Measurements from ENCODE around the gene NFATC2. TPM values are rescaled to one million over a fixed set of nuclear protein-coding genes. Genes with fewer than 3 reads are reported as not detected.

Gene NFATC2
- total RNA-seq, 1 experiment from 2014 or later, result 0.06 TPM

GRCh38 chr20:51452734-51453365 is 89.7 kb downstream of the NFATC2 start:
- DNase-seq (ENCODE audit: low read depth), result no peak

DNA sequence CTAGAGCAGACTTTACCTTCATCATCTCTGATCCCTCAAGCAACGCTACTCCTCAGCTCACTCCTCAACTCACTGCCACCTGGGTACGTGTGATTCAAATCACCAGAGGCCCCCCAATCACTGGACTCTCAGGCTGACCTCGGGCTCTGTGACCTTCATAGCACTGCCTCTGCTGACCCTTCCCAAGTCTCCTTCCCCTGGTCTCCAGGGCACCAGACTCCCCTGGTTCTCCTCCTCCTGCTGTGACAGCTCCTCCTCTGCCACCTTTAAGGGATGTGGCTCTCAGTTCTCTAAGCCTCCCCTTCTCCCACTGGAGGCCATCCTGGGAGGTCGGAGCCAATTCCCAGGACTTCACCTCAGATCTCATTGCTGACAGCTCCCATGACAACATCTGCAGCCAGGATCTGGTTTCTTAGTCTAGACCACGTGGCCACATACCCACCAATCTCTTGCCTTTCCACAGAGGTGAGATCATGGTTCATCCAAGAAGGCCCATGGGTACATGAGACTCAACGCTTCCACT is 90.4 kb downstream of the NFATC2 start:
- no peak for DNase-seq (ENCODE audit: low read depth)

DNA sequence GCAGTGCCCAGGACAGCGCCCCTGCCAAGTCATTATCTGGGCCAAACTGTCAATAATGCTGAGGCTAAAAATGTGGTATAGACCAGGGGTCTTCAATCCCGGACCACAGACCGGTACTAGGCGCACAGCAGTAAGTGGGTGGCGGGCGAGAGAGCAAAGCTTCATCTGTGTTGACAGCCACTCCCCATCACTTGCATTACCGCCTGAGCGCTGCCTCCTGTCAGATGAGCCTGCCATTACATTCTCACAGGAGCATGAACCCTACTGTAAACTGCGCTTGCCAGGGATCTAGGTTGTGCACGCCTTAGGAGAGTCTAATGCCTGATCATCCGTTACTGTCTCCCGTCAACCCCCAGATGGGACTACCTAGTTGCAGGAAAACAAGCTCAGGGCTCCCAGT is 91.0 kb downstream of the NFATC2 start:
- DNase-seq (ENCODE audit: low read depth), result no peak

- no peak for DNase-seq (ENCODE audit: low read depth)
These were observed 91.5 kb downstream of the NFATC2 start for GRCh38 chr20:51450984-51451383.

GRCh38 chr20:51450221-51450712 is 92.3 kb downstream of the NFATC2 start:
- DNase-seq (ENCODE audit: low read depth), result peak; percentile 63

- DNase-seq (ENCODE audit: low read depth), result no peak
These were observed 92.9 kb downstream of the NFATC2 start for GRCh38 chr20:51449498-51450220.

DNA sequence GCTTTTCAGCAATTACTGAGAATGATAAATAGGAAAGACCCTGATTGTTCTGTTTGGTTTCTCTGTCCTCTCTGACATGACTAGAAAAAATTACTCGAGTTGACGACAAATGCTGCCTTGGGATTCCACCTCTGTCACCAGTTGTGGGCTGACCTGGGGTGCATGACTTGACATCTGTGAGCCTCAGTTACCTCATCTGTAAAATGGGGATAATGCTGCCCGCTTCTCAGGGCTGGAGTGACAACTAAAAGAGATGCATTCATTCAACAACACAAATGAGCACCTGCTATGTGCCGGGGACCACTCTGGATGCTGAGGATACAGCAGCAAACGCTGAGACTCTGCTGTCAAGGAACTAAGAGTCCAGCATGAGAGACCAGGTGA is 94.8 kb downstream of the NFATC2 start:
- DNase-seq (ENCODE audit: low read depth), result no peak

- peak; percentile 87 for DNase-seq (ENCODE audit: low read depth)
These were observed 95.3 kb downstream of the NFATC2 start for GRCh38 chr20:51447097-51447764.

GRCh38 chr20:51446656-51447055 is 95.9 kb downstream of the NFATC2 start:
- peak; percentile 88 for DNase-seq (ENCODE audit: low read depth)

DNA sequence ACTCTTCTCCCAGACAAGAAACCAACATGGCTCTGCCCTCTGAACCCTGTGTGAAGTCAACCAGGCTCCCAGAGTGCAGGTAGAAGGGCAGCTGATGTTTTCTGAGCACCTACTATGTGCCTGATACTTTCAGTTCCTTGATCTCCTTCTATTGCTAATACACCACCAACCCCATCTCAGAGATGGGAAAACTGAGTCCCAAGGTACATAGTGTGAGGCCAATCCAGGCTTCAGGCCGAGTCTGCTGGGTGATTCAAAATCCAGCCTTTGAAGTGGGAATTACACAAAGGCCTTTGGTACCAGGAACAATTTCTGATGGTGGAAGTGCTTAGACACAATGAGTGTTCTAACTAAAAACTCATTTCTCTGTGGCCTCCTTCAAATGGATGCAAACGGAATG is 96.3 kb downstream of the NFATC2 start:
- no peak for DNase-seq (ENCODE audit: low read depth)

DNA sequence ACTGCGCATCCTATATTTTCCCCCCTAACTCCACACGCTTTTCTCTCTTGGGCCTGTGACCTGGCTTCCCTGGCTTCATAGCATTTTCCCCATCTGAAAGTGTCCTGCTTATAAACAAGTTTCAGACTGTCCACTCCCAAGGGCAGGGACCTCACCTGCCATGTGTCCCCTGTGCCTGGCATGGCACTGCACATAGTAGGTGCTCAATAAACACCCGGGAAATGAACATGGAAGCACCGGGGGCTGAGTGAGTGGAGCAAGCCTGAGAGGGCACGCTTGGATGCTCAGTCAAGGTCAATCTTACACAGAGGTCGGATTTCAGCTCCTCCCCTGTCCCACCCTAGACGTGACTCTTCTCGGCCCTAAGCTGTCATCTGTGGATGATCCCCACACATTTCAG is 96.9 kb downstream of the NFATC2 start:
- no peak for DNase-seq (ENCODE audit: low read depth)

DNA sequence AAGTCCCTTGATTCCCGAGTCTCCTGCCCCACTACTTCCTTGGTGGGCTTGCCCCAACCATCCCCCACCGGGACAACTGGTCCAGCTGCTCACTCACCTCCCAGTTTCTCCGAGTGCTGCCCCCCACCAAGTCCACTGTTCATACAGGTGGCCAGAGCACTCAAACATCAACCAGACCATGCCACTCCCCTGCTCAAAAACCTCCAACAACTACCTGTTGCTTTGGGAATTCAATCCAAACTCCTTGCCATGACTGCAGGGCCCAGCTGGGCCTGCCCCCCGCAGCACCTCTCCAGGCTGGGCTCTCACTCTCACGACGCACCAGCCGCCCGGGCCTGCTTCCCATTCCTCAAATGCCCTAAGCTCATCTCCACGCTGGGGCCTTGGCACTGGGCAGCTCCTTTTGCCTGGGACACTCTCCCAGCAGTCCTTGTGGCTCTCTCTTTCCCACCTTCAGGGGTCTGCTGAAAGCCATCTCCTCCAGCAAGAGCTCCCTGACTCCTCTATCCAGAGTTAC is 97.5 kb downstream of the NFATC2 start:
- DNase-seq (ENCODE audit: low read depth), result no peak

DNA sequence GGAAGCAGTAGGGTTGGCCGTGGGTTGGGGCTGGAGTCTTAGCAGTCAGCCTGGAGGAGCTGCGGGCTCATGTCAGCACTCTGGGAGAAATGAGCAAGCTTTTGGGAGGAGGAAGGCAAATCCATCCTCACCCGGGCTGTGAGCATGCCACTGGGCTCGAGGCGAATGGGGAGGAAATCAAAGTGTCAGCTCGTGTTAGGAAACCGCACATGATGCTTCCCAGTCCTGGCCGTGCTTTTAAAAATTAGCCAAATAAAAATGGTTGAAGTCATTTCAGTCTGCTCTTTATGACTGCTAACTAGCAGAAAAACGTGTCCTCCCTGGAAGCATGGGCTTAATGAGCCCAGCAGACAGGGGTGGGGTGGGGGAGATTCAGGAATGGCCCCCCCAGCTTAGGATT is 98.1 kb downstream of the NFATC2 start:
- DNase-seq (ENCODE audit: low read depth), result no peak

DNA sequence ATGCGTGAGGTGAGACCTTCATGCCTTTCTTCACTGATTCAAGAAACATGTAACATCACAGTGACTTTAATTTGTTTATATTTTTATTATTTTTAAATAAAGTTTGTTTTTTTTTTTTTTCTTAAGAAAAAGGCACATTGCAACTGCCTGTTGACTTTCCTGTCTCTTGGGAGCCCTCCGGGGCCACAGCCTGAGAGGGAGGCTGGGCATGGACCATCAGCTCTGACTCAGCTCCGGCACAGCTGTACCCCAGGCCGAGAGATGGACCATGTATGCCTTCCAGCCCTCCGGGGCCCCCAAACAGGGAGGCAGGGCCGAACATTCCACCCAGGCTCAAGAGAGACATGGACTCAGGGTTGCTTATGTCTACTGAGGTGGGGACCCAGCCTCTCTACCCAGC is 99.9 kb downstream of the NFATC2 start:
- DNase-seq (ENCODE audit: low read depth), result peak; percentile 60

DNA sequence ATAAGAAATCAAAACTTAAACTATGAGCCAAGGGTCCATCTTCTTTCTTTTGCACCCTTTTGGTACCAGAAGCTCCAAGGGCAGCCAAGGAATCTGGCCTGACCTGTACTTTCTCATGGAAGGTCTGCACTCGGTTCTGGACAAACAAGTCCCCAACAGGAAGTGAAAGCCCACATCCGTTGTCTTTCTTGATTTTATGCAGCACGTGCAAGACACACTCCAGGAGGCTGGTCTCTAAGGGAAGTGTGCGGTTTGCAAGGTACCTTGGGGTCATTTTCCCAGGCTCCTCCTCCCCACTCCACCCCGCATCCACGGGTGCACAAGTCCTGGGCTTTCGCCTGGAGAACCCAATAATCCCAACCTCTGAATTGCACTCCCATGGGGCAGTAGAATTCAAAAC is 101.9 kb downstream of the NFATC2 start:
- no peak for DNase-seq (ENCODE audit: low read depth)

- no peak for DNase-seq (ENCODE audit: low read depth)
These were observed 103.3 kb downstream of the NFATC2 start for GRCh38 chr20:51439160-51439689.

DNA sequence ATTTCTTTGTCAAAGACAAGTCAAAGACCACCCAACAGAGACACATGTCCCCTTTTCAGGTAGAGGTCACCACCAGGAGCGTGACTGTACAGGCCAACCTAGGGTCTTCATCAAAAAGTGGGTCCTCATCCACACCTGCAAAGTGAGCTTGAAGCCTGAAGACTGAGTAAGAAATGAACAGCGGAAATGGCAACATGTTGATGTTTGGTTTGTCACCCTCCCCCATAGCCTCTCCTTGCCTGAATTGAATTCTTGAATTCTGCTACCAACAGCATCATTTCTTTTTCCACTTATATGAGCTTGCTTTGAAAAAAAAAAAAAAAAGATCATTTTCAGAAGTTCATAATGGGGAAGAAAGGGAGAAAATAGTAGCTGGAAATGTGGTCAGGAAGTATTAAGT is 104.4 kb downstream of the NFATC2 start:
- DNase-seq (ENCODE audit: low read depth), result no peak

DNA sequence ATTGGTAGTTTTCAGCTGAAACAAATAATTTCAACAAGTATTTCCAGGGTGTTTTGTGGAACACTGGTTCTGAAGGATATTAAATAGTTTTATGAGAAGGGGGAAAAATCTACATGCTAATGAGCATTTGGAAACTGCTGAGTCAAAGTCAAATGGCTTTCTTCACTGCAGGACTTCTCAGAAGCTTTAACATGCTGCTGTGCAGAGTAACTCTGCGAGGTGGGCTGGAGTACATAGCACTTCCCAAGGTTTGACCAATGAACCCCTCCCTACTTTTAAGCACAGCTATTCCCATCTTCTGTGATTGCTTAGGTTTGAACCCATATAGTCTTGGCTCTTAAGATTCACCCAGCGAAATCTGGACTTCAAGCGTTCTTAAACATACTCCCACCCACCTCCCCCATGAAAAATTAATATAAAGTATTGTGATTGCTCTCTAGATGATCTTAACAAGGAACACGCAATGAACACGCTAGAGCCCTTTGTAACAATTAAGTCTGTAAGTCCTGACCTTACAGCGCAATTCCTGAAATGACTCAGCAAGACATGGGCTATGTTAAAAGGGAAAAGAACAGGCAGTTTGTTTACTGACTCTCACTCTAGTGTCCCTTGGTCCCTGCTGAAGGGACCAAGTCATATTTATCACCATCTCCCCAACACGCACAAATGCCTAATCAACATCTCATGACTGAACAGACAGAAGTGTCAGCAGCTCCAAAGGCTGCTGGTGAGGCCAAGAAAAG is 105.2 kb downstream of the NFATC2 start:
- DNase-seq (ENCODE audit: low read depth), result no peak

DNA sequence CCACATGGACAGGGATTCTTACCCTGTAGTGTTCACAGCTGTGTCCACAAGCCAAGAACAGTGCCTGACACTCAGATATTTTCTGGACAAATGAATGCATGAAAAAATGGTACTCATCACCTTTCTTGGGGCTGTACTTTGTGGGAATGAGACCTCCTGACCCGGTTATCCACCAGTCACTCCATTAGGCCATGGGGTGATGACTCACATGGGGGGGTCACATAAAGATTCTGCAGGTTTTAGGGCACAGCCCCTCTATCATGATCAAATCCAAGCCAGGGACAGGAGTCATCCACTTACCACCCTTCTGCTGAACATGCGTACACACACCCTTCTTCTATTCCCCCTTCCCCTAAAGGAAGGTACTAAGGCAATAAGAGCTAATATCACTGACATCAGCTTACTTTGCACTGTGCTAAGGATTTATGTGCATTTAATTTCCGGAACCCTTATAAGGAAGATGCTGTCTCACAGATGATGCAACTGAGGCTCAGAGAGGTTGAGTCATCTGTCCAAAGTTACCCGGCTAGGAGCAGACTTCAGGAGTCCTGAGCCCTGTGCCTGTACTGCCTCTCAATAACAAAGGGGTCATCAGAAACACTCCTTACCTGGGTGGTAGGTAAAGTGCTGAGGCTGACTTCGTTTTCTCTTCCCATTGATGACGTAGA is 107.8 kb downstream of the NFATC2 start:
- DNase-seq (ENCODE audit: low read depth), result peak; percentile 67

DNA sequence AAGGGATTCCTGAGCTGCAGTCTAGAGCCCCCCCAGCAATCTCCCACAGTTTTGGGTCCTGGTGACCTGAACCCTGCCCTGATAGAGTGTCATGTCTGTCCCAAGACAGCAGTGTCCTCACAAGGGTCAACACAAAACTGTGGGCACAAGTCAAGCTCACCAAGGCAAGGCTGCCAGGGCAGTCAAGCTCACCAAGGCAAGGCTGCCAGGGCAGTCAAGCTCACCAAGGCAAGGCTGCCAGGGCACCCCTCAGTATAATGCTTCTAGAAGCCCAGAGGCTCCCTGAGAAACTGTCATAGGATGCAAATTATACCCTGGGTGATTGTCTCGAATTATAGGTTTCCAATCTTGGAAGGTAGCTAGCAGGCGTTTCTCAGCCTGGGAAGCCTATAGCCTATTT is 108.5 kb downstream of the NFATC2 start:
- DNase-seq (ENCODE audit: low read depth), result no peak

DNA sequence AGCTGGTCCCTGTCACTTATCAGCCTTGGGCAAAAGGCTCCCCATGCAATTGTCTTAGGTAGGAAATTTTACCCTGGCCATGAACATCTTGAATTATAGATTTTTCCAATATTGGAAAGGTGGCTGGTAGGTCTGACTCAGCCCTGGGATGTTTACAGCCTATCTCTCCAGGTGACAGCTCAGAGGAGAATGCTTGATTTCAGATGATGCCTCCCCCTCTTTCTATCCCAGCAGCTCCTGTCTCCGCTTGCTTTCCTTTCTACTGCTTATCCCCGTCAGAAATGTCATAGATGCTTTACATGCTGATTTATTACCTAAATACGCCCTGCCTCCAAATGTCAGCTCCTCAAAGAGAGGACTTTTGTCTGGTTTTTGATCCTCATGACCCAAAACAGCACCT is 109.6 kb downstream of the NFATC2 start:
- no peak for DNase-seq (ENCODE audit: low read depth)
